HG03066 (cell line): ENCODE measurements around the gene MTMR10.

Experiments used
- ATAC-seq: cut with Tn5 transposase; IDR thresholded peaks from one replicate; pipeline ENCODE4 v1.9.1; 2021; ENCODE audit warnings: low read depth; ENCODE audit not compliant: unreplicated experiment

The MTMR10 gene

DNA sequence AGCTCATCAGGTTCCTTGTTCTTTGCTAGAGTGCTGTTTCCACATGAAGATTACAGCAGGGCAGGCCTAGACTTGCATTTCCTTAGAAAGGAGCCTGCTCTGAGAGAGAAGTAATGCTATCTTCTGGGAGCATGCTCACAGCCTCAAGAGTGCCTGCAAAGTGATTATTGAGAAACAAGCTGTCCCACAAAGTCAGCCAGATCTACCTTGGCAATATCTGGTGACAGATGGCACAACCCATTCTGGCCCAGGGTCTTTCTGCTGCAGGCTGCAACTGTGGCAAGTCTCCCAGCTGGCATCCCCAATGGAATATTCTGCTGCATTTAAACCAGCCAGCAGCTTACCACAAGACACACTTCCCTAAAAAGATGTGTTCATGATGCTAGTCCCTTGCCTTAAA, 29.3 kb downstream of the MTMR10 start:
- no peak for ATAC-seq

DNA sequence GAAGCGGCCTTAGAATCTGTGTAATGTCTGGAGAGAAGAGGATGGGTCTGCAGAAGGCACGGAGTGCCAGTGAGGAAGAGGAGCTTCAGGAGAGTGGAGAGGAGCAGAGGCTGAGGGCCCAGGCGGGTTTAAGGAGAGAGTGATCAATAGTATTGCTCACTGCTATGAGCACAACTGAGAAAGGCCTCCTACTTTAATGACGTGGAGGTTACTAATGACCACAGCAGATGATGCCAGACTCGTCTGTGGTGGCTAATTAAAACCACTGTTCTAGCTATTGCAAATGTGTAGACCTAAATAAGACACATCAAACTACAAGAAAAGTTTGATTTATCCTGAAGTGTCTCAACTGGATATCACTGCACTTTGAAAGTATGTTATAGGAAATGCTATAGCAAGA, 33.2 kb downstream of the MTMR10 start:
- no peak for ATAC-seq

DNA sequence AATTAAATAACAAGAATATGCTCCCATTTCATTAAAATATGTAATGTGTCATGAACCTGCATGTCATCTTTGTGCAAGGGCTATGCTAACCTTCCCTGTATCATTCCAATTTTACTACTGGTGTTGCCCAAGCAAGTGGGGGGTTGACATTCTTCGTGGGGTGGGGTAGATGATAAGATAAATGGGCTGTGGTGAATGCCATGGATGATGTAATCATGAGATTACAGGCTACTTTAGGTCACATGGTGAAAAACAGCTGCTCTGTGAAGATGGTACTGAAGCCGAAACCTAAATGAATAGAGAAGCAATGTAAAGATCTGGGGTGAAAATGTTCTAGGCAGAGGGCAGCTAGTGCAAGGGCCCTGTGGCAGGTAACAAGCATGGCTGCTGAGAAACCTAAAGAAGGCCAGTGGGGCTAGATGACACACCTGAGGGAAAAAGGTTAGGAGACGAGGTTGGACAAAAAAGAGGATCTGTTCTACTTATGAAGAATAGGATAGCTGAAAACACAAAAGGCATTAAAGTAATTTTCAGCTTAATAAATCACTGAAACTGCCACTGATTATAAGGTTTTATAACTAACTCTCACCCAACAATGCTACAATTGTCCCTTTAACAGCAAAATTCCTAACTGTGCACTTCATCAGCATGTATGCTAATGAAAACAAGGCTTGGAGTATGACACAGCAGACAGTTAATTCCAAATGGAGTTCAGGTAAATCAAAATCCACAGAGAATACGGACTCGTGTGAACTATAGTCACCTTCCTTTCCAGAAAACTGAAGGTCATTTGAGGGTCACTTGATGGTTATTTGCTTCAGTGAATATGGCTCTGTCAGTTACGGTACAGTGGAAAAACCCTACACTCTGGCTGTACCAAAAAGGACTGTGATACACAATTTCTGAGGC, 35.0 kb downstream of the MTMR10 start:
- ATAC-seq = no peak

DNA sequence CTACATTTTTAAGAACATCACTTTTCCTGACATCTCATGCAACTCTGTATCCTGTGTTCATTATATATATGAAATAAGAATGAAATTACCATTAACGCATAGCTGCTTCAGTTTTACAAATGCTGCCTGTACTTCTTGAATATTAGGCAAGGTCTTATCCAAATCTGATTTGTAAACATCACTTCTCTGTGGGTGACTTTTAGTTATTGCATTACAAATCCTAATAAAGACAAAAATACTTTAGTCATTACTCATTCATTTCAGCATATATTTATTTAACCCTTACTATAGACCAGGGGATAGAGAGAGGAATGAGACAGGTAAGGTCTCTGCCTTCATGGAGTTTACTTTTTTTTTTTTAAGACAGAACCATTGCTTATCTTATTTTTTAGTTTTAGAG, 36.8 kb downstream of the MTMR10 start:
- ATAC-seq = no peak

DNA sequence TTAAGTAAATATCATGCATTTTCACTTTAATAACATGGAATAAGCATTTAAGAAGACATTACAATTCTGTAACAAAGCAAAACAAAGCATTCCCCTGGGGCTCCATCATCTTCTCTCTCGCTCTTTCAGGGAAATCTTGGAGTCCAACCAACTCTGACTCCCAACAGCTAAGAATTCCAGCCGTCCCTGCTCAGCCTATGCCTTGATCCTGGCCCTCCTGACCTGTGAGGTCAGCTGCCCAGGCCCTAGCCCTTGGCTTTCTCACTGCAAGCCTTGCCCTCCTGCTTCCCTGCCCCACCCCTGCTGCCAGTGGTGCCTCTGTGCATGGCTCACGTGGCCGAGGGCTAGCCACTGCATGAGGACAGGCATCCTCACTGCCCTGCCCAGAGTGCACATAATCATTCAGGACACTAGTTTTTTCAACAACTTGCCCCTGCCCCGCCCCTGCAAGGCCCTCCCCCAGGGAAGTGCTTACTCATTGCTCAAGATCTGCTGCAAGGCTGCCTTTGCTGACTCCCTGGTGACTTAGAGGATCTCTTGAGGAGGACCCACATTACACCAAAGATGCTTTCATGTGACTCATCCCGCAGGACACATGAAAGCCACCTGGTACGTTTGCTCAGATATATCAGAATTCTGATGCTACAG, 37.6 kb downstream of the MTMR10 start:
- ATAC-seq = no peak

DNA sequence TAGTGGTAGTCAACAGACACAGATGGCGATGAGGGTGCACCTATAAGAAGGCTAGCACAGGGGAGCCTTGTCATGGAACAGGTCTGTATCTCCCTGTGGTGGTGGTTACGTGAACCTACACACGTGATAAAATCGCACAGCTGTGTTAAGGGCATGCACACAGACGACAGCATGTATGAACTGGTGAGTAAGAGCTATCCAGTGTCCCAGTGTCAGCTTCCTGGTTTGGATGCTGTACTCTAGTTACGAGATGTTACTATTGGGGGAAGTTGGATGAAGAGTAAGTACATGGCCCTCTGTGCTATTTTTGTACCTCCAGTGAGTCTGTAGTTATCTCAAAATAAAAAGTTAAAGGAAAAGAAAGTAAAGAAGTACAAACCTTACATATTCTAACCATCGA, 38.2 kb downstream of the MTMR10 start:
- ATAC-seq = no peak

DNA sequence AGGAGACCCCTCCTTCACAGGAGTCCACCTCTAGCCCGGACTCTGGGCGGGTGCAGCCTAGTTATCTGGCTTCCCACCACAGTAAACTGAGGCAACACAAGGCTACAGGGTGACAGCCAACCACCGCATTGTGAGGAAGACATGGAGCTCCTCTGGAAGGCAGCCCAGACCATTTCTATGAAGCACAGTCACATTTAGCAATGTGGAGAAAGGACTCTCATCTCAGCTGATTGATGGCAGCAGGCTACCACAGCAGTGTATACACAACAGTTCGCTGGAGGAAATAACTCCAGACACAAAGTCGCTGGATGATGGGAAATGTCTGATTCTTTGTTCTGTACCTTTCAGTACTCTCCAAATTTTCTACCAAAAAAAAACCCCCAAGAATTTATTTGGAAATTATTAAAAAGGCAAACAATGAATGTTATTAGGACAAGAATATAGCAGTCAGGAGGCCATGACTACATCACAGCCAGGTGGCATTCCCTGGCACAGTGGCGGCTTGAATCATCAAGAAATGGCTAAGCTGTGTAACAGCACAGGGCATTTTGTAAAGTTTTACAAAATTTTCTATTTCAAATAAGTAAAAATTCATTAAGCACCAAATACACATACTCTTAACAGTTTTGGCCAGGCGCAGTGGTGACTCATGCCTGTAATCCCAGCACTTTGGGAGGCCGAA, 47.6 kb downstream of the MTMR10 start:
- ATAC-seq = no peak

DNA sequence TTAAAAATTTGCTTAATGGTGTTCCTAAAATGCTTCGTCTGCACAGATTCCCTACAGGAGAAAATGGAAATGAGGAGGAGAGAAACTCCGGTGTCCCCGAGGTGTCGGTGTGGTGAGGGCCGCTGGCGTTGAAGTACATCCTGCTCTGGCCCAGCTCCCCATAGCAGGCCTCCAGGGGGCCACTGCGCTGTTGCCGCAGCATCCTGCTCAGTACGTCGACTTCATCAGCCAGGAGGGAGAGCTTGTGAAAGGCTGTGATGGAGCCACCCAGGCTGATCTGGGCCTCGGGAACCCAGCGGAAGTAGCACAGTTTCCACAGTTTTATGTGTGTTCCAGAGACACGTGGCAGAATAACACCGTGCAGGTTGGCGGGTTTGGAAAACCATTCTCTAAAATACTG, 49.9 kb downstream of the MTMR10 start:
- ATAC-seq = no peak

DNA sequence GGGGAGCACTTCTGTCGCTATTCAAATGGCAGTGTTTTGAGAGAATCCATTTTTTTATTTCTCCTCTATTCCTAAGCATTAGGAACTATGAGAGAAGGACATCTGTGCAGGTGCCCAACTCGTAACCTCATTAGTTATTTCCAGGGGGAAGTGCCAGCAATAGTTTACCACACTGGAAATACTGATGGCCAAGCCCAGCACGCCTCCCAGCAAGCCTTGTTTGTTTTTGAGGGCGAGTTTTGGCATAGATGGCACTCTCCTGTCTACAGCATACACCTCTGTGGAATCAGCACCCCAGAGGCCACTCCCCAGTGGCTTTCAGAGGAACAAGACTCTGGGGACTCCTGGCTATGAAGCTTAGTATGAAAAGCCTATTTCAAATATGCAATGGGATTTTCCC, 51.1 kb downstream of the MTMR10 start:
- ATAC-seq = no peak

DNA sequence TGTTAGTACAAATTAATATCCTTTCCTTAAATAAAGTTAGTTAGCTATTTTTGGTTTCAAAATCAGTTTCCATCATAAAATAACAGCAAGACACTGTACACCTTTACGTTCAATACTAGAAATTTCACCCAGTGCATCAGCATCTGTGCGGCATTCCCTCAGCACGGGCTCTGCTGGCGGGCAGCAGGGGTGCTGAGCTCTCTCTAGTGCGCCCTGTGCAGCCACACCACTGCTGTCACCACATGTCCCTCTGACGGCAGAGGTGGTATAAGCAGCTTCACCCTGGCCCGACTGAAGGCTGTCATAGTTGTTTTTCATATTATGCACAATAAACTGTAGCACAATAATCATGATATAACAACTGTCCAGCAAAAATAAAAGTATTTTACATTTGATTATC, 52.3 kb downstream of the MTMR10 start:
- no peak for ATAC-seq

DNA sequence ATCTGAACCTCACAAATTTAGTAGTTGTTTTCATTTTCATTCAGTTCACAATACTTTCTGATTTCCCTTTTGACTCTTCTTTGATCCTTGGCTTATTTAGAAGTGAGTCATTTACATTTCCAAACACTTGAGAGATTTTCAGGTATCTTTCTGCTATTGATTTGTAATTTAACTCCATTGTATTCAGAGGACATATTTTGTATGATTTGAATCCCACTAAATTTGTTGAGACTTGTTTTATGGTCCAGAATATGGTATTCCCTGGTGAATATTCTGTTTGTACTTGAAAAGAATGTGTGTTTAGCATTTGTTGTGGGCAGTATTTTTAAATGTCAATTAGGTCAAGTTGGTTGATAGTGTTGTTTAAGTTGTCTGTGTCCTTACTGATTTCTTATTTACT, 58.1 kb downstream of the MTMR10 start:
- no peak for ATAC-seq

DNA sequence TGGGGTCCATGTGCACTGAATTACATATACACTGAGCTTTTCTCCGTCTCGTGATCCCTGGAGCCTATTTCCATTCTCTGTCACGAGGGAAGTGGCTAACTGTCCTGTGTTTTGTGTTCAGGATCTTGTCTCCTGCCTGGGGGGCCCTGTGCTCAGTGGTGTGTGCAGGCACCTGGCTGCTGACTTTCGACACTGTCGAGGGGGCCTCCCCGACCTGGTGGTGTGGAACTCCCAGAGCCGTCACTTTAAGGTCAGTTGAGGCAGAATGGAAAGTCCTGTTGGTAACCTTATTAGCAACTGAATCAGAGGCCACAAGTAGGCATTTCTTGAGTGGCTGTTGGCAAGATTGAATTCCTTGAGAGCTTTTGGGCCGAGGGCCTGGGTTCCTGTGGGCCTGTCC, 61.0 kb downstream of the MTMR10 start:
- ATAC-seq = no peak

DNA sequence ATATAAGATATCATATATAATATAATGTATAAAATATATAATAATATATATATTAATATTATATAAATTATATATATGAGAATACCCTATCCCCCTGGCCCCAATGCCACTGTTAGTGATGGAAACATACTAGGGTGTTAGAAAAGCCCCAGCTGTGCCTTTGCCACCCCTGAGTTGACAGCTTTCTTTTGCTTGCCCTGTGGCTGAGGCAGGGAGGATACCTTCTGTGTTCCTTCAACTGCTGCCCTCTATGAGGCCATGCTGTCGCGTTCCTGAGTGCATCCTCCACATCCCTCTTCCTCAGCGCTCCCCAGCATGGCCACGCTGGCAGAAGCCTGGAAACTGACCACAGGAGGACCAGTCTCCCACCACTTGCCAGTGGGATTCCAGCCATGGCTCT, 61.4 kb downstream of the MTMR10 start:
- no peak for ATAC-seq

DNA sequence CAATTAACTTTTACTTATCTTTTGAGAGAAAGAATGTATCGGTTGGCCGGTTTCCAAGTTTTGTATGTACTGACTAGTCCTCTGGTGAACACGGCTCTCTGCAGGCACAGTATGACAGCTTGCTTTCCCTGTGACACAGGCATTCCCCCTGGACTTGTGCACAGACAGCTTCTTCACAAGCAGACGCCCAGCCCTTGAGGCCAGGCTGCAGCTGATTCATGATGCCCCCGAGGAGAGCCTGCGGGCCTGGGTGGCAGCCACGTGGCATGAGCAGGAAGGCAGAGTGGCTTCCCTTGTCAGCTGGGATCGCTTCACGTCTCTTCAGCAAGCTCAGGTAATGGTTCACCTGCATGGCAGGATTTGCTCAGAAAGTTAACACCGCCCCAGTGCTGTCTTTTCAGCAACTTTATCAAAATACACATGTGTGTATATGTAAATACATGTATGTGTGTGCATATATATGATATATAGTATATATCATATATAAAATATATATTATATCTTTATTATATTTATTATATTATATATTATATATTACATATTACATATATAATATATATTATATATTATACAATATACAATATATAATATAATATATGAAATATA, 62.3 kb downstream of the MTMR10 start:
- ATAC-seq = no peak

DNA sequence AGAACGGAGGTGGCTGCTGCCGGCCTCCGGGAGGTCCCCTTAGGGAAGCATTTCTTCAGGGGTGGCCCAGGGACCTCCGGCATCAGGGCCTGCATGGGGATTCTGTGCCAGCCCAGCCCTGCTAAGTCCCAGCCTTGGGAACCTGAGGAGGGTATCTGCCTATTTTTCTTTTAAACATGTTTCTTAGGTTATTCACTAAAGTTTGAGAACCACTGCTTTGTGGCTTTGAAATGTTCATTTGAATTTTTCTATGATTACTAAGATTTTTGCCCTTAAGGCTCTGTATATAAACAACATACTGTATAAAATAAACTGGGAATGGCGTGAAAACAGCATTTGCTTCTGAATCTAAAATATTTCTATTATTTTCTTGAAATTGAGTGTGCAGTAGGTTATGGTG, 63.4 kb downstream of the MTMR10 start:
- no peak for ATAC-seq

DNA sequence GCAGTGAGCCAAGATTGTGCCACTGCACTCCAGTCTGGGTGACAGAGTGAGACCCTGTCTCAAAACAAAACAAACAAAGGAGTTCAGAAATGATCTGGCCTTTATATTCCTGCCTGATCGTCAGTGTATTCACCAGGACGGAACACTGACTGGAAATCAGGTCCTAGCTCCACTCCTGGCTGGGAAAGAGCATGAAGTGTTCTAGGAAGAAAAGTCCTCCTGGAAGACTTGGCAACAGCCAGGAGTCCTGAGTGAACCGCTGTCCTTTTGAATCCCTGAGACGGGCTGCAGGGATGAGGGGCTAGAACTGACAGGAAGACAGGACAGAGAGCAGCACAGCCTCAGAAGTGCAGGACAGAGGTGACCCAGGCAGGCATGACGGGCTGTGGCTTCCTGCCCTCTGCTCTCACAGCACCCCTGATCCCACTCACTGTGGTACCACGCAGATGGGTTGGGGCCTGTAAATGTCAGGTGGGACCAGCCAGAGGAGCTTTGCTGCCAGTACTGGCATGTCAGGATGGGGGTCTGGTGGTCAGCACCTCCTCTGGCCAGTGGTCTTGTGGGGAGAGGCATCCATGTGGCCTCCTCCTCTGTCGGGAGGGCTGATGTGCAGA, 64.2 kb downstream of the MTMR10 start:
- ATAC-seq = no peak

DNA sequence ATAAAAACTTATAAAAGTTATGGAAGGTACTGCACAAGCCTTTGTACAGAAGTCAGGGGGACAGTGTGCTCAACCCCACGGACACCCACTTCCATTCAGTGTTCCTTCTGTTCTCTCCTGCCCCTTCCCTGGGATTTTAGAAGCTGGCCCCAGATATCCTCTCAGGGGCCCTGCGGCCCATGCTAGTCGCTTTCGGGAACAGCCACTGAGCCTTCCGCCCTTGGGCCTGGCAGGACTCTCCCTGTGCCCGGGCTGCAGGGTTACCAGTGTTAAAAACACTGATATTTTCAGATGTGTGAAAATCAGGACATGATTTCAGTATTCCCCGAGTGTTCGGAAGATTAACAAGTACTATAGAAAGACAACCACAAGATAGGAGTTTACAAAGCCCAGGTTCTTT, 65.3 kb downstream of the MTMR10 start:
- no peak for ATAC-seq

DNA sequence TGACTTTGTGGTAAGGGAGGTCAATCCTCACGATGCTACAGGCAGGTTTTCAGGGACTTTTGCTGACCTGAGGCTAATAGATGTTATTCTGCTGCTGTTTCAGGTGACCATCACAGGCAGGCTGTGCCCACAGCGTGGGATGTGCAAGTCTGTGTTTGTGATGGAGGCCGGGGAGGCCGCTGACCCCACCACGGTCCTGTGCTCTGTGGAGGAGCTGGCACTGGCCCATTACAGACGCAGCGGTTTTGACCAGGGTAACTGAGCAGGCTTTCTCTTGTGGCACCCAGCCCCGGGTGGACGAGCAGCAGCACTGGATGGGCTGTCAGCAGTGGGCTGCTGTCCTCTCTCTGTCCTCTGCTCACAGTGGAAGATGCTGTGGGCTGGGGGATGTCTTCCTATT, 65.7 kb downstream of the MTMR10 start:
- no peak for ATAC-seq

DNA sequence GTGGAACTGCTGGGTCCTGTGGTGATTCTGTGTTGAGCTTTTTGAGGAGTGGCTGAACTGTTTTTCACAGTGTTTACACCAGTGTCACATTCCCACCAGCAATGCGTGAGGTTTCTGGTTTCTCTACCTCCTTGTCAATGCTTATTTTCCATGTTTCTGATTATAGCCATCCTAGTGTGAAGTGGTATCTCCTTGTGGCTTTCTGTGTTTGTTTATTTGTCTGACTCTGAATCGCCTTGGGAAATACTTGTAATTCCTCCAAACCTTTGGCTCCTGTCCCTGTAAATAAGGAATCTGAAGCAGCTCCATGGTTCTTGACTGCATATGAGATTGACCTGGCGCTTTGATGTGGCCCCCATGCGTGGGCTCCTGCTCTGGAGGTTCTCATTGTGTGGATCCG, 67.1 kb downstream of the MTMR10 start:
- no peak for ATAC-seq

DNA sequence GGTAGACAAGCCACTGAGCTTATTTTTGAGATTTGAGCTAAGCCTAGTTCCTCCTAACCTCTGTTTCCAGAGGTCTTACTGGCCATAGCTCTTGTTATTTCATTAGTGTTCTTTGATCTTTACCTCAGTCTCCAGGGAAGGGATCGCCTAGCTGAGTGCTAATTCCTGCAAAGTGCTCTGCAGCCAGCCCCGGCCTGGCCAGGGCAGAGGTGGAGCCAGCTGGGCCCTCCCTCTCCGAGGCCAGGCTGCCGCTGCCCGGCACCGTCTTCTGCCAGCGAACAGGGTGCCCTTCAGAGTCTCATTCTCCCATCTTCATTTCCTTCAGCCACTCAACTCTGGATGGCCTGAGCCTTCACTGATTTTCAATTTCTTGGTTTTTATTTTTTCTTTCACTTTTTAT, 68.0 kb downstream of the MTMR10 start:
- no peak for ATAC-seq
